Measurements from ENCODE around the gene SRSF10. TPM values are rescaled to one million over a fixed set of nuclear protein-coding genes. Genes with fewer than 3 reads are reported as not detected.

SRSF10 gene
- total and polyA plus RNA-seq, 9 of the 15 experiments (the other 6 are each of a cell fraction or from before 2014, with no cell fraction given): 154 to 264 (median 205) TPM

GRCh38 chr1:23959461-23960290 lies 20.5 kb downstream of the SRSF10 start, which contains the start of gene PNRC2:
Gene PNRC2, plus strand, starts transcription at chr1:23959828. Its CDS starts 1,630 bp downstream, at chr1:23961458.
- peak within 1 kb of the TSS; percentile 90 for H2AFZ ChIP-seq (ENCODE audit: low read depth, low read length)
- POLR2A ChIA-PET: interaction anchor here (0.5 to 8.0 kb wide), 27 partner anchors 8 to 797 kb away, joined by 3 to 82 read pairs (median 3); partner anchors contain the start of genes ELOA, ID3, PITHD1 and SRSF10
- peaks cover 35% of the 10 kb centered on the region for H3K79me2 ChIP-seq (ENCODE audit: control insufficient read depth, insufficient read depth, low read length)
- intact Hi-C loops (cut with micrococcal nuclease) (loop anchor here (1.0 to 2.0 kb wide), 2 partner anchors 21 to 69 kb away; partner anchors contain the start of gene SRSF10), in situ Hi-C loops (cut with MboI) (no loop called here)
- peak; percentile 90 for ATAC-seq
- peak; percentile 98 to 100 (median 99) for DNase-seq (ENCODE audit: extremely low read depth in 1 of 4, low spot score in 3 of 4)
- H3K4me3 ChIP-seq: peak within 1 kb of the TSS; percentile 93
- H3K9me1 ChIP-seq (ENCODE audit: control insufficient read depth, insufficient read depth, low read length): no peaks in the 10 kb centered on the region
- no peaks in the 10 kb centered on the region for H3K9me3 ChIP-seq (replicated peaks; ENCODE audit: control insufficient read depth, insufficient read depth, low read depth, low read length)
- FAIRE-seq: peak; percentile 75
- H3K36me3 ChIP-seq (ENCODE audit: control insufficient read depth, insufficient read depth, low read length): peaks cover 39% of the 10 kb centered on the region; the same call in 2 of the 3 replicates
- under 1% methylated on average over 70 of the region's 84 CpGs for WGBS (ENCODE audit: insufficient coverage, low coverage, missing lambda C conversion rate)
- CTCF ChIA-PET (ENCODE audit: low intra/inter-chr PET ratio): no interaction called here
- peak within 1 kb of the TSS; percentile 83 for H3K4me2 ChIP-seq (ENCODE audit: insufficient read depth, low read length)
- peaks cover 7% of the 10 kb centered on the region; the same call in 1 of the 2 replicates for H4K20me1 ChIP-seq (replicated peaks; ENCODE audit: control insufficient read depth, insufficient read depth, low read length)
- peak within 1 kb of the TSS; percentile 99 to 100 for H3K9ac ChIP-seq (ENCODE audit: insufficient read depth in 1 of 2, low read depth in 2 of 2, low read length in 2 of 2)
- no peaks in the 10 kb centered on the region for H3K27me3 ChIP-seq (ENCODE audit: control insufficient read depth in 2 of 2, insufficient read depth in 2 of 2, low read length in 2 of 2)
- H3K4me1 ChIP-seq (replicated peaks in 1 of 2; ENCODE audit: control insufficient read depth in 2 of 2, insufficient read depth in 2 of 2, low read length in 2 of 2): peaks cover 19 to 20% of the 10 kb centered on the region in 2 experiments; a peak in 4 of 5 replicates
- no TSS peak for BruUV-seq (replicated peaks)
- H3K27ac ChIP-seq (ENCODE audit: extremely low read depth, low read depth, low read length): peak within 1 kb of the TSS; percentile 98
- TF ChIP-seq LEF1 (IDR thresholded peaks at IDR 0.05) (peak; percentile 20; the same call in 1 of the 2 replicates), NFE2 (IDR thresholded peaks at IDR 0.05; ENCODE audit: low read depth) (no peak), ZNF507 (tag; conservative IDR thresholded peaks at IDR 0.05) (no peak), TEAD2 (tag; IDR thresholded peaks at IDR 0.05) (no peak), PTRF (tag; IDR thresholded peaks at IDR 0.05) (no peak), U2AF1 (optimal IDR thresholded peaks at IDR 0.05; ENCODE audit: low read depth, low read length) (peak; percentile 86), SMARCE1 (IDR thresholded peaks at IDR 0.05) (no peak), MCM5 (IDR thresholded peaks at IDR 0.05; ENCODE audit: low read depth) (no peak), BDP1 (IDR thresholded peaks at IDR 0.05; ENCODE audit: insufficient read depth, insufficient read length) (no peak), E2F4 (CRISPR knock-in tag; IDR thresholded peaks at IDR 0.05; ENCODE audit: low read depth) (peak; percentile 92), DIDO1 (tag; IDR thresholded peaks at IDR 0.05; ENCODE audit: low read depth) (no peak), ZNF445 (CRISPR knock-in tag; IDR thresholded peaks at IDR 0.05; ENCODE audit: low read depth) (0 out of 2 replicates have a peak, but pooled peaks have one; percentile 16), ZNF23 (CRISPR knock-in tag; IDR thresholded peaks at IDR 0.05) (no peak), ERF (CRISPR knock-in tag; IDR thresholded peaks at IDR 0.05) (peak; percentile 90; the same call in 1 of the 2 replicates), SETDB1 (IDR thresholded peaks at IDR 0.05; ENCODE audit: low read length) (no peak), ELF1 (tag; IDR thresholded peaks at IDR 0.05) (peak; percentile 88), MAFG (tag; conservative IDR thresholded peaks at IDR 0.05) (no peak), CREBBP (IDR thresholded peaks at IDR 0.05; ENCODE audit: low read depth, low read length) (no peak), ETV1 (tag; conservative IDR thresholded peaks at IDR 0.05; ENCODE audit: low read depth) (peak; percentile 51; the same call in 1 of the 2 replicates), NR1H2 (CRISPR knock-in tag; IDR thresholded peaks at IDR 0.05) (no peak), SMAD1 (IDR thresholded peaks at IDR 0.05; ENCODE audit: low read depth, low read length, partially characterized antibody) (peak; percentile 92), CBX5 (IDR thresholded peaks at IDR 0.05; ENCODE audit: borderline replicate concordance, low read depth) (no peak), CSDE1 (IDR thresholded peaks at IDR 0.05) (peak; percentile 5 to 94; a peak in 2 of 4 replicates), CHD2 (IDR thresholded peaks at IDR 0.05; ENCODE audit: low read depth, low read length) (peak; percentile 53)

Data from K562 (cell line).